ENCODE data around the gene RTN4. TPM values are rescaled to one million over a fixed set of nuclear protein-coding genes. Genes with fewer than 3 reads are reported as not detected.

Gene RTN4
- total RNA-seq, 1 experiment from 2014 or later = 342 TPM

DNA sequence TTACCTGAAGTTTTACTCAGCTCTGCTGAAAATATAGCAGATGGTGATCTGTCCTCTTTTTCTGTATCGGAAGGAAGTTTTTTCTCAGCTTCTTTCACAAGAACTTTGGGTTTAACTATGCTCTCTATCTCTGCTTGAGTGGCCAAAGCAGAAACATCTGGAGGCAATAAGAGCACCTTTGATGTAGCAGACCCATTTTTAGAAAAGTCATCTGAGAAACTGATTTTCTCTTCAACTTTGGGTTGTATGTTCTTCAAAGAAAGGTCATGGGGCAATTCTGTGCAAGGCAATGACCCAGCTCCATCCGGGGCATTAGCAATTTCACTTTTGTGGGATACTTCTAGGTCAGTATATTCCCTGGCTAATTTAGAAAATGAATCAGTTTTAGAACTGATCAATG is 25.2 kb downstream of the RTN4 start:
- TF ChIP-seq, protein P1, sequence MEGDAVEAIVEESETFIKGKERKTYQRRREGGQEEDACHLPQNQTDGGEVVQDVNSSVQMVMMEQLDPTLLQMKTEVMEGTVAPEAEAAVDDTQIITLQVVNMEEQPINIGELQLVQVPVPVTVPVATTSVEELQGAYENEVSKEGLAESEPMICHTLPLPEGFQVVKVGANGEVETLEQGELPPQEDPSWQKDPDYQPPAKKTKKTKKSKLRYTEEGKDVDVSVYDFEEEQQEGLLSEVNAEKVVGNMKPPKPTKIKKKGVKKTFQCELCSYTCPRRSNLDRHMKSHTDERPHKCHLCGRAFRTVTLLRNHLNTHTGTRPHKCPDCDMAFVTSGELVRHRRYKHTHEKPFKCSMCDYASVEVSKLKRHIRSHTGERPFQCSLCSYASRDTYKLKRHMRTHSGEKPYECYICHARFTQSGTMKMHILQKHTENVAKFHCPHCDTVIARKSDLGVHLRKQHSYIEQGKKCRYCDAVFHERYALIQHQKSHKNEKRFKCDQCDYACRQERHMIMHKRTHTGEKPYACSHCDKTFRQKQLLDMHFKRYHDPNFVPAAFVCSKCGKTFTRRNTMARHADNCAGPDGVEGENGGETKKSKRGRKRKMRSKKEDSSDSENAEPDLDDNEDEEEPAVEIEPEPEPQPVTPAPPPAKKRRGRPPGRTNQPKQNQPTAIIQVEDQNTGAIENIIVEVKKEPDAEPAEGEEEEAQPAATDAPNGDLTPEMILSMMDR (conservative IDR thresholded peaks at IDR 0.05) = no peak
- no peak for TF ChIP-seq EZH2 (IDR thresholded peaks at IDR 0.05; ENCODE audit: low read depth)
- peaks cover 99% of the 10 kb centered on the region for H3F3A ChIP-seq (ENCODE audit: insufficient read depth, low read depth)
- peaks cover 100% of the 10 kb centered on the region for H3K79me2 ChIP-seq (ENCODE audit: low read depth)
- 0 out of 2 replicates have a peak, but pooled peaks cover 3% of the 10 kb centered on the region for H3K9me2 ChIP-seq (ENCODE audit: insufficient read depth)
- CTCF ChIA-PET = no interaction called here
- H3K4me2 ChIP-seq = no peak overlapping the region
- TSS peak; percentile 3 for BruUV-seq (replicated peaks)
- POLR2A ChIA-PET (ENCODE audit: unreplicated experiment) = no interaction called here
- no peaks in the 10 kb centered on the region for H3K27me3 ChIP-seq (ENCODE audit: insufficient read depth, low read depth)
- DNase-seq = no peak
- no peak overlapping the region for H2AFZ ChIP-seq
- peaks cover 30% of the 10 kb centered on the region for H3K4me1 ChIP-seq (replicated peaks; ENCODE audit: insufficient read depth)
- H4K20me1 ChIP-seq (ENCODE audit: insufficient read depth) = peaks cover 100% of the 10 kb centered on the region
- peaks cover 62% of the 10 kb centered on the region for H3K36me3 ChIP-seq (ENCODE audit: low read depth)
- H3K4me3 ChIP-seq = no peak overlapping the region
- intact Hi-C loops (cut with micrococcal nuclease; ENCODE audit: unreplicated experiment) = no loop called here
- H3K9me3 ChIP-seq (ENCODE audit: insufficient read depth, low read depth) = no peaks in the 10 kb centered on the region
- H3K27ac ChIP-seq = 0 out of 2 replicates have a peak overlapping the region, but pooled peaks have one; percentile 1

DNA sequence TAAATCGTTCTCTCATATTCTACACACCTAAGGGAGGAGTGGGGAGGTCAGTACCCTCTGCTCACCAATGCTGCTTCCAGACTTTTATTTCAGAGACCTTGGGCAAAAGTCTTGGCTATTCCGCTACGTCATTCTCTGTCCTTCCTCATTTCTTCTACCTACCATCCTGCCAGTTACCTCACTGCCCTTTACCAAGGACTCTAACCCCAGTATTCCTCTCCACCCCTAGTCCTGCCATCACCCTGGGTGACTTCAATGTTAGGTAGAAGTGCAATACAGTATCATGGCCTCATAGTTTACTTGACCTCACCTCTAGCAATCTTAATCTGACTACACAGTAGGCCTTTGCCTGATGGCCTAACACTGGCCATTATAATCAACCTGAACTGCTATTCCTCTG is 27.8 kb downstream of the RTN4 start:
- no peak for DNase-seq
- H3F3A ChIP-seq (ENCODE audit: insufficient read depth, low read depth) = peaks cover 99% of the 10 kb centered on the region
- H3K27me3 ChIP-seq (ENCODE audit: insufficient read depth, low read depth) = no peaks in the 10 kb centered on the region
- no TSS peak for BruUV-seq (replicated peaks)
- no peak overlapping the region for H3K4me3 ChIP-seq
- H3K4me2 ChIP-seq = no peak overlapping the region
- H2AFZ ChIP-seq = no peak overlapping the region
- ChIA-PET CTCF (no interaction called here), POLR2A (ENCODE audit: unreplicated experiment) (no interaction called here)
- H3K9me3 ChIP-seq (ENCODE audit: insufficient read depth, low read depth) = no peaks in the 10 kb centered on the region
- peaks cover 72% of the 10 kb centered on the region for H3K36me3 ChIP-seq (ENCODE audit: low read depth)
- peak overlapping the region; percentile 39 for H3K27ac ChIP-seq
- intact Hi-C loops (cut with micrococcal nuclease; ENCODE audit: unreplicated experiment) = no loop called here
- TF ChIP-seq EZH2 (IDR thresholded peaks at IDR 0.05; ENCODE audit: low read depth) = no peak
- TF ChIP-seq, protein P1 (conservative IDR thresholded peaks at IDR 0.05) = no peak
- peaks cover 100% of the 10 kb centered on the region for H3K79me2 ChIP-seq (ENCODE audit: low read depth)
- peaks cover 49% of the 10 kb centered on the region for H3K4me1 ChIP-seq (replicated peaks; ENCODE audit: insufficient read depth)
- peaks cover 100% of the 10 kb centered on the region for H4K20me1 ChIP-seq (ENCODE audit: insufficient read depth)
- H3K9me2 ChIP-seq (ENCODE audit: insufficient read depth) = 0 out of 2 replicates have a peak, but pooled peaks cover 3% of the 10 kb centered on the region

DNA sequence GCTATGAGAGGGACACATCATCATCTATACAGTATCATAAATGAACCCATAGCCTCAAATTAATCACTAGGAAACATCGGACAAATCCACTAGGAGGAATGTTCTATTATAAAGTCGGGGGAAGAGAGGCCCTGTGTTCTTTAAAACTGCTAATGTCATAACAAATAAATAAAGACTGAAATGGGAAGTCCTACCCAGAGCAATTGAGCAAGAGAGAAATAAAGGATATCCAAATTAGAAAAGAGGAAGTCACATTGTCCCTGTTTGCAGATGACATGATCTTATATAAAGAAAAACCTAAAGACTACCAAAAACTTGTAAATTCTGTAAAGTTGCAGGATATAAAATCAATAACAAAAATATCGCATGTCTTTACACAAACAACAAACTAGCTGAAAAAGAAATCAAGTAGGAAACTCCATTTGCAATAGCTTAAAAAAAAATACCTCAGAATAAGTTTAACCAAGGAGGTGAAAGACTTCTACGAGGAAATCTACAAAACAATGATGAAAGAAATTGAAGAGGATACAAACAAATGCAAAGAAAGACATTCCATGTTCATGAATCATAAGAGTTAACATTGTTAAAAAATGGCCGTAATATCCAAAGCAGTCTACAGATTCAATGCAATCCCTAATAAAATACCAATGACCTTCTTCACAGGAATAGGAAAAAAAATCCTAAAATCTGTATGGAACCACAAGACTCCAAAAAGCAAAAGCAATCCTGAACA is 30.6 kb downstream of the RTN4 start:
- H4K20me1 ChIP-seq (ENCODE audit: insufficient read depth) = peaks cover 100% of the 10 kb centered on the region
- peak overlapping the region; percentile 30 for H3K27ac ChIP-seq
- peak in 1 of 2 experiments; percentile 61 for DNase-seq

More for the DNA sequence above, 30.6 kb downstream of the RTN4 start:
- Histone ChIP-seq H3K4me3 (no peak overlapping the region), H3K4me1 (replicated peaks; ENCODE audit: insufficient read depth) (peaks cover 72% of the 10 kb centered on the region), H3K9me2 (ENCODE audit: insufficient read depth) (0 out of 2 replicates have a peak, but pooled peaks cover 3% of the 10 kb centered on the region), H3K27me3 (ENCODE audit: insufficient read depth, low read depth) (no peaks in the 10 kb centered on the region), H3K36me3 (ENCODE audit: low read depth) (peaks cover 49% of the 10 kb centered on the region), H3K79me2 (ENCODE audit: low read depth) (peaks cover 100% of the 10 kb centered on the region), H3K4me2 (no peak overlapping the region), H2AFZ (no peak overlapping the region), H3K9me3 (ENCODE audit: insufficient read depth, low read depth) (no peaks in the 10 kb centered on the region), H3F3A (ENCODE audit: insufficient read depth, low read depth) (peaks cover 99% of the 10 kb centered on the region)
- intact Hi-C loops (cut with micrococcal nuclease; ENCODE audit: unreplicated experiment) = loop anchor here (5.0 to 10.0 kb wide), 2 partner anchors 115 to 213 kb away; partner anchors contain the start of genes CLHC1 and RPS27A
- CTCF ChIA-PET = no interaction called here
- BruUV-seq (replicated peaks) = no TSS peak
- TF ChIP-seq, protein P1 (conservative IDR thresholded peaks at IDR 0.05) = 0 out of 2 replicates have a peak, but pooled peaks have one; percentile 3
- TF ChIP-seq EZH2 (IDR thresholded peaks at IDR 0.05; ENCODE audit: low read depth) = no peak
- POLR2A ChIA-PET (ENCODE audit: unreplicated experiment) = interaction anchor here (0.6 kb wide), 1 partner anchor 10 kb away, joined by 5 read pairs; no protein-coding TSS in a partner anchor

Measured in PC-9 (cell line).